NCI-H1930 (cell line): ENCODE data around the gene ADCY7.
"Not testable (repeated sequence)": the region's sequence is repeated elsewhere in the genome, so short reads cannot be mapped to it uniquely, and the experiment has no call there.

Experiments
- DNase-seq, 2 experiments: peaks; one replicate each; lab custom pipeline; 2025; lab: John Stamatoyannopoulos, UW

Gene ADCY7

DNA sequence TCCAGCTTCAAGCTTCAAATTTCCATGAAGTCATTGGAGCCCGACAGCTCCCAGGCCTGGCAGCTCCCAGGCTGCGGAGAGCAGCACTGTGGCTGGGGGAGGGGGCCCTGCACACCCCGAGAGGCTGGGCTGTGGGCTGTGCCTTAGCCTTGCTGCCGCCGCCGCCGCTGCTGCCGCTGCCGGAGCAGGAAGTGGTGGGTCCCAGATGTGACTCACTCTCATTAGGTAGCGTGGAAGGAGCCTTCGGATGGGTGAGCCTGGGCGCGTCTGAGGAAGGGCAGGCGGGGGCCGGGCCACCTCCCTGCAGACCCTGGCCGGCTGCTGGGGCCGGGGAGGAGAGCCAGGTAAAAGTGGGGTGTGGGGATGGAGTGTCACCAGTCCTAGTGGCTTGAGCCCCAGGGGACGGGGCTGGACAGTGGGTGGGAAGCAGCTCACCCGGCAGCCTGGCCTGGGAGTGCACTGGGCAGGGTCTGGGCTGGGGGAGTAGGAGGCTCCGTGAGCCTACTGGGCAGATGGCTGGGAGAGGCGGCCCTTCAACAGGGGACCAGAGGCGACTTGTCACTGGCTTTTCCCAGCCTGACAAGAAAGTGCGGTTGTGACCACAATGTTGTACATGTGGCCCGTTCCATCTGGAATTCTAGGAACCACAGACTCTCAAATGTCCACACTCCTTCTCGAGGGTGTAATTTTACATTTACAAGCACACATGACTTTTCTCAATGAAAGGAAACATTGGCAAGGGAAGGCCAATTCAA lies at the start of gene ADCY7:
Gene ADCY7 (plus strand): TSS at position 215 of the 755 bp plus-strand sequence. CDS start 21,629 bp downstream, outside the sequence.
- DNase-seq = no peak

DNA sequence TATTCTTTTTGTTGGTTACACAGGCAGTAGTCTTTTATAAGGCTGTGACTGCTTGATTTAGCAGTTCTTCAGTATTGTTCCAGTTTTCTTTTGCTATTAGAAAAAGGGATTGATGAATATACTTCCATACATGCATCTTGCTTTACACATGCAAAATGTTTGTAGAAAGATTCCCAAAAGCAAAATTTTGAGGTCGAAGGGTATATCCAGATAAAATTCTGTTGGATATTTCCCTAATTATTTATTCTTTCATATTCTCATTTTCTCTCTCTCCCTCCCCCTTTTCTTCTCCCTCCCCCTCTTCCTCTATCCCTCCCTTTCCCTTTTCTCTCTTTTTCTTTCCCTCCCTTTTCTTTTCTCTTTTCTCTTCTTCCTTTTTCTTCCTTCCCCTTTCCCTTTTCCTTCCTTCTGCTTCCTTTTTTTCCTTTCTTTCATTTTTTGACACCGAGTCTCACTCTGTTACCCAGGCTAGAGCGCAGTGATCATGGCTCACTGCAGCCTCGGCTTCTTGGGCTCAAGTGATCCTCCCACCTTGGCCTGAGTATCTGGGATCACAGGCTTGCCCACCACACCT lies 46.9 kb upstream of the ADCY7 start:
- no peak for DNase-seq

DNA sequence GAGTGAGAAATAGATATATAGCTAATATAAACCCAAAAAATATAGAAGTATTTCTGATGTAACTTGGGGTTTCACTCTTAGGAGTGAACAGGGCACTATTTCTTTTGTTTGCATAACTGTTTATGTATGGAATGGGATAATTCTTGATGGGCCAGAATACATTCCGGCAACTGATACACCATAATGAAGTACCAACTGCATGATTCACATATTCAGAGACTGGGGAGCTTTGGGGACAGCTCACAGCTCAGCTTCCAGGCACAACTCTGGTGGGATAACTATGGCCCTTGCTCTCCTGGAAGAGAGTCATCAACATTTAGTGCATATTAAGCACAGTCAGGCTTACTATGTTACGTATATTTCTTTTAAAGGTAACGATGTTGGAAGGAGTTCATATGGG lies 42.1 kb upstream of the ADCY7 start:
- no peak for DNase-seq

DNA sequence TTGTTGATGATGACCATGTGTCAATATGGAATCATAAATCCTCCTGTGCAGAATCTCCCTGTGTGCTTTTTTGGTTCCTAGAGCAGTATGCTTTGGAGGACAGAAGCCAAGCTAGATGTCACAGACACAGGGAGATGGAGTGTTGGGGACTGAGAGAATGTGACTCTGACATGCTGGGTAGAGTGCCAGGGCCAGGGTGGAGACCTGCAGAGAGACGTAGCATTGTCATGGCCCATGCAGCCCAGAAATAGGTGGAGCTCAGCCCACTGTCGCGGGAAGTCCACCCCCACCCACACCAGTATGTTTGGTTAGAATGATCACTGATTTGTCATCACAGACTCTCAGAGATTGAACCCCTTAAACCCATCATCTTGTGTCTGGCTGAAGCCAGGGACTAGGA lies 39.2 kb upstream of the ADCY7 start:
- no peak for DNase-seq

DNA sequence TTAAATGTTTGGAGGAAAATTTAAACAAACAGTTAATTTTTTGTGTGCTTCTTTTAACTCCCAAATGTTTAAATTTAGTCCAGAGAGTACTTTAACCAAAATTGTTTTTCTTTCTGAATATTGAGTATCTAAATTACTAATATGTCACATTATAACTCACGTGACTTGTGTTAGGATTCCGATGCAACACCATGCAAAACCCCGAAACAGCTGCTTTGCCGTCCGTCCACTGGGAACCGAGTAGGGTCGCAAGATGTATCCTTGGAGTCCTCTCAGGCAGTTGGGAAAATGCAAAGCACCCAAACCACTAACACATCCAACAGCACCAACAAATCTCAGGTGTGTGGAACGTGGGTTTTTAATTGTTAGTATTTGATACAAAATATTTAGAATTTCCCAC lies 38.7 kb upstream of the ADCY7 start:
- DNase-seq = no peak

DNA sequence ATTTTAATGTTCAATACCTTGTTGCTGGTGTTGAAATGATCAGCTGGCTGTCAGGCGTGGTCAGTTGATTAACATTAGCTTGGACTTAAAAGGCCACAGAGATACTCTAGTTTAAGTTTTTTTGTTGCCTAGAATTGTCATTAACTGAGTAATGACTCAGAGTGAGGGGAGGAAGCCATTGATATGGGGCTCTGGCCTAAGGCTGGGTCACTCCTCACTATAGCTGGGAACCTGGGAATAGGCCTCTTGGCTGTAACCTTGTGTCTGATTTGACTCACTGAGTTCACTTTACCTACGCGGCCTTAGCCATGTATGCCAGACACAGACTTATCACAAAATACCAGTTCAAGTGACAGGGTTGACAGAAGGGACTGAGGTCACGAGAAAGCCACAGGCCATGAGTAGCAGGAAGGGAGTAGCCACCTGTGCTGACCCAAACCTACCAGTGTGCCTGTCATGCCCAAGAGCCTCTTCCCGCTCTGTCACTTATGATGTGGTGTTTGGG lies 37.9 kb upstream of the ADCY7 start:
- DNase-seq = no peak

DNA sequence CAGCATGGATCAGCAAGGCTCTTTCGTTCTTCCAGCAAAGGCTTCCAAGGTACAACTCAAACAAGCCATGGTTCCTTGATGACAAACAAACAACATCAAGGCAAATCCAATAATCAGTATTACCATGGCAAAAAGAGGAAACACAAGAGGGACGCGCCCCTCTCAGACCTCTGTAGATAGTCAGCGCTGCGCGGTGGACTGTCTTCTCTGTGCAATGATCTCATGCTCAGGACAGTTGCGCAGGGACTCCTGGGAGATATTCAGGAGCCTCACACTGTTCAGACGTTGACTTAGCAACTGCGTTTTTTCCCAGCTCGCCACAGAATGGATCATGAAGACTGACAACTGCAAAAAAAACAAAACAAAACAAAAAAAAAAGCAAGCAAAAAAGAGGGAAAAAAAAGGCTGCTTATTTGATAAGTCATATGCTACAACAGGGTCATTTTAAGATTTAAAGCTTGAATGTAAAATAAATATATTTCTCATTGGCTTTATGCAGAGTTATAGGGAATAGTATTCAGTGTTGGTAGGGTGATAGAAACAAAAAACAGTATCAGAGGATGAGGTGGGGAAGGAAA lies 37.1 kb upstream of the ADCY7 start:
- no peak for DNase-seq

DNA sequence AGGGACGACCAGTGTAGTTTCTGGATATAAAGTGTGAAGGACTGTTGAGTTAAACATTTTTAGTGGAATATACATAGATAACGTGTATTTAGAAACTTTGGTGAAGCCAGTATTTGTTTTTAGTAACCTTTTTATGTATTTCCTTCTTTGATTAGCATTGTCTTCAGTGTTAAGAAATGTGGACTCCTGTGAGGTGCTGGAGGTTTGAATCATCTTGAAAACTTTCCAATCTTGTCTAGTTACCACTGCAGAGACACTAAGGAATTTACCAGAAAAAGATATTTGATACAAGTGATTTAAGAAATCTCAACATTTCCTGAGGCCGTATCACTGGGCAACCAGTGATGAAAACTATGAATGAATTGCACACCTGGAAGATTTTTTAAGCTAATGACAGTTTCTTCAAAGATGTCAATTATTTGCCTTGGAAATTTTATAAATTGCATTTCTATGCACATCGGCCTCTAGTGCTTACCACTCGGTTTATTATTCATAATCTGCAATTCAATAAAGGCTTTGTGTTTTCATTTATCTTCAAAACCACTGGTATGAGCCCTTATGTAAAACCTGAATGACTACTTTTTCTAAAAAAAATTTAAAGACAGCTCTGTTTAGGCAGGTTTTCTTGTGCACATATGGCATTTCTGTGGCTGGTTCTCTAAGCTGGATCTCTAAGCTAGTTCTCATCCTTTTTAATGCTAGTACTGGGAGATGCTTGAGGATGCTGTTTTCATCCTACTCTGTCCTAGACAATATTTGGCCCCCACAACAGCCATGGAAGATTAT lies 31.4 kb upstream of the ADCY7 start:
- no peak for DNase-seq

DNA sequence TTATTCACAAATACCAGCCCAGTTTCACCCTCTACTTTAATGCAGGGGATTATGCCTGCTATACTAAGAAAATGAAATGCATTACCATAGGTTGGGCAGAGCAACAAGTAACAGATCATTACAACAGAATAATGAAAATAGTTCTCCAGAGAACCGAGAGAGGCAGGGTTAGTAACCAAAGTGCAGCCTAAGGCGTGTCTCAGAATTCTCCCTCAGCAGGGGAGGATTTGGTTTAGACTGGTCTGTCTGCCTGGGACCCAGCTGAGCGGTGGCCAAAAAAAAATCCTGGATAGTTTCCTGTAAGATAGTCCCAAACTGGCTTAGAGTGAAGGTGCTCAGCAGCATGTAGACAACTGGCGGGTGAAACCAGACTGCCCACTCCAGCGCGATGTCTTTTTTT lies 30.8 kb upstream of the ADCY7 start:
- no peak for DNase-seq

DNA sequence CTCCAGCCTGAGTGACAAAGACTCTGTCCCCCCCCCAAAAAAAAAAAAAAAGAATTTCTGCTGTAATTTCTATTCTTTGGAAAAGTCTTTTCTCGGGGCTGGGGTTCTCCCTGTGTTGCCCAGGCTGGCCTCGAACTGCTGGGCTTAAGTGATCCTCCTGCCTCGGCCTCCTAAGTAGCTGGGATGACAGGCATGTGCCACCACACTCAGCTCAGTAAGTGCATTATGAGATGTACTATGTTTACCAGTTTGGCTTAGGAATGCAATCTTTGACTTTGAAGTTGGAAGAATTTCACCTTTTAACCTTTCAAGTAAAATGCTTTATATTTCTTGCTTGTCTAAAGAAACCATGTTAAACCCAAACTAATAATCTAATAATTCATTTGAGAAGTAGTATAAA lies 28.0 kb upstream of the ADCY7 start:
- no peak for DNase-seq

DNA sequence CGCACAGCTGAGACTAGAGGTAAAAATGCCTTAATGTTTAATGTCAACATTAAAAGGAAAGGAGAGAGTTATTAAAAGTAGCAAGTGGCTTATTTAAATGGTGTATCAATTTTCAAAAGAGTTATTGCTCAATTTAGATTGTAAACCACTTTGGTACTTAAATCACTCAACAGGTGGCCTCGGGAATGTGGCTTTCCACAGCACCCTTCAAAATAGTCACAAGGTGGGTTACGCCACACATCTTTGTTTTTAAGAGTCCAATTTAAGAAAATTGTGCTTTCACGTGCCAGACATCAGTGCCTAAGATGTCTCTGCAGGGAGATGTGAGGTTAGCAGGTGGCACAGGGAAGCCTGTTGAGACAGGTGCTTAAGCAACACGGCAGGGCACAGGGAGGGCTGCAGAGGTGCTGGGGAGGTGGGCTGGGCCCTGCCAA lies 27.5 kb upstream of the ADCY7 start:
- no peak for DNase-seq

DNA sequence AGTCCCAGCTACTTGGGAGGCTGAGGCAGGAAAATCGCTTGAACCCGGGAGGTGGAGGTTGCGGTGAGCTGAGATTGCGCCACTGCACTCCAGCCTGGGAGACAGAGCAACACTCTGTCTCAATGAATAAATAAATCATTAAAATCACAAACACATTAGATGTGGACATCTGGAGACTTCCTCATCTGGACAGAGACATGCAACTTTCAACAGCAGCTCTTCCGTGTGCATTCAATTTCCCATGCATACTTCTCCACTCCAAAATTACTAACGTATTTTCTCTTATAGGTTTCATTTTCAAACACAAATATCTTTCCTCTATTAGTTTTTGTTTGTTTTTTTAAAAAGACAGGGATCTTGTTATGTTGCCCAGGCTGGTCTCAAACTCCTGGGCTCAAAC lies 23.3 kb upstream of the ADCY7 start:
- DNase-seq = not testable (repeated sequence)

DNA sequence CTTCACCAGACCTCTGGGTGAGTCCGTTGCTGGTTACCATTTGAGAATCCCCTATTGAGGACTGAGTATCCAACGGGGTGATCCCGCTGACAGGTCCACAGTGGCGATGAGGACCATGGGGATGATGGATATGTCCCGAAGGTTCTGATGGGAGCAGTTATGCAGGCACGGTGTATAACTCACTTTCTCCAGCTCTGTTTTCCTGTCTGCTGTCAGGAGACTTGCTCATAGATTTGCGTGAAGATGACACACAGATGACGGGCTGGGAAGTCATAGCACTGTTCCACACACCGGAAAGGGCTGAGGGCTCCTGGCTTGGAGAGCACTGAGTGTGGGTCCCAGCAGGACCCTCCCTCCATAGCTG lies 22.2 kb upstream of the ADCY7 start:
- DNase-seq = no peak

DNA sequence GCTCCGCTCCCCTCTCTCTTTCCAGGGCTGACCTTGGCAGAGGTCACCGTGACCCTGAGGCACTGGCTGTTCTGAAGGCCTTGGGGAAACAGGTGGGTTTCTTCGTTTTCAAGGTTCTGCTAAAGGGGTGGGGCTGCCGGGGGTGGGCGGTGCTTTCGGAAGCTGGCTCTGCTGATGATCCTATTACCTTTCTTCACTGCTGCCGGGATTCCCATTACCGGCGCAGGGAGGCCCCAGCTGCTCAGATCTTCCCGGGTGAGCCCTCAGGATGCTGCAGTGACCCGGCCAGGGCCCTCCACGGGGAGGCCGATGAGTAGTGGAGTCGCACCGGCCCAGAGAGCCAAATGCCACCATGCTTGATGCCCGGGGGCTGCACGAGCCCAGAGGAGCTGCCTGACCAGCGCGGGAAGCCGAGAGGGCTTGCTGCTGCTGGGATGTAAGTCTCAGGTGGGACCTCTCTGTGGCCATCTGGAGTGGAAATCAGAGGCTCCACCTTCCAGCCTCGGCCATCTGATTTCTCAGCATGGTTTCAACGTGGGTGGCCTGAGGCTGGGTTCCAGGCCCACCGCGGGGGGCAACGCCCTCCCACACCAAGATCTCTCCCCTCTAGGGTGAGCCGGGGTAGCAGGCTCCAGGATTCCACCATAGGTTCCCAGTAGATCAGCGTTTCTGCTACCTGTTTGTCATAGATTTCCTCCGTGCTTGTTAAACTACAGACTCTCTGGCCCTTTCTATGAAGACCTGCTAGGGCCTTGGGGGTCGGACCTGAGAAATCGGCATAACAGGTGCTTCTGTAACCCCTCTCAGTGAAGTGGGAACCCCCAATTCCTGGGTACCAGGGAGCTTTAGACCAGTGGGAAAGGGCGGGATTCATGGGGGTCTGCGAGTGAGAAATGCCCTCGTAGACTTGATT lies 21.6 kb upstream of the ADCY7 start:
- no peak for DNase-seq

DNA sequence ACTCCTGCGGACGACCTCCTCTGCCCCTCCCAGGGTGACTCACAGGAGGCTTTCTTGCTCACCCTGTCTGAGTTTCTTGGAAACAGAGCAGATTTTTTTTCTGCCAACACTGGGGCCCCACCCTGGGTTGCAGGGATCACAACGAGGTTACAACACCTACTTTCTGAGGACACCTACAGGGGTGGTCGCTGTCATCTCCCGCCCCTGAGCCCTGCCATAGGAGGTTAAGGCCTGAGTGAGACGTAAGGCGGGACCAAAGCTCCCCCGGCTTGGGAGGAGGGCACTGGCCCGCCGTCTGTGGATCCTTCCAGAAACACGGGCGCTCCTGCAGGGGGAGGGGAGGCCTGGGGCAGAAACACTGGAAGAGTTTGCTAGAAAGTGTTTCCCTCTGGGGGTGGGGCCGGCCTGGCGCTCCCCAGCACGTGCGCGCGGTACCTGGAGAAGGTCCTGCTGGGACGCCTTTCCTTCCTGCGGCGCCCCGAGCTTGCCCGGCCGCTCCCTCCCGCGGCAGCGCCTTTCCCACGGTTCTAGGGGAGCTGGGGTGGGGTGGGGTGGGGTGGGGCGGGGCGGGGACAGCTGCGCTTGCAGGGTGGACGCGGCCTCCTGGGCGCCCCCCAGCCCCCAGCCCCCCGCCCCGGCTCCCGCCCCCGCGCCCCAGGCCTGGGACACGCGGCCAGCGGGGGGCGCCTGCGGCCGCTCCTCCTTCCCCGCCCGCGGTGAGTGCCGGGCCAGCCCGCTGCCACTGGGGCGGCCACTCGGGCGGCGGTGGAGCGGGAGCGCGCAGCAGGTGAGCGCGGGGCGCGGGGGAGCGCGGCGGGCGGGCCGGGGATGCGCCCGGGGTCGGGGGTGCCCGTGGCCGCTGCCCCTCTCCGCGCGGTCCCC lies 20.7 kb upstream of the ADCY7 start:
- DNase-seq = peak in 1 of 2 experiments; percentile 16

DNA sequence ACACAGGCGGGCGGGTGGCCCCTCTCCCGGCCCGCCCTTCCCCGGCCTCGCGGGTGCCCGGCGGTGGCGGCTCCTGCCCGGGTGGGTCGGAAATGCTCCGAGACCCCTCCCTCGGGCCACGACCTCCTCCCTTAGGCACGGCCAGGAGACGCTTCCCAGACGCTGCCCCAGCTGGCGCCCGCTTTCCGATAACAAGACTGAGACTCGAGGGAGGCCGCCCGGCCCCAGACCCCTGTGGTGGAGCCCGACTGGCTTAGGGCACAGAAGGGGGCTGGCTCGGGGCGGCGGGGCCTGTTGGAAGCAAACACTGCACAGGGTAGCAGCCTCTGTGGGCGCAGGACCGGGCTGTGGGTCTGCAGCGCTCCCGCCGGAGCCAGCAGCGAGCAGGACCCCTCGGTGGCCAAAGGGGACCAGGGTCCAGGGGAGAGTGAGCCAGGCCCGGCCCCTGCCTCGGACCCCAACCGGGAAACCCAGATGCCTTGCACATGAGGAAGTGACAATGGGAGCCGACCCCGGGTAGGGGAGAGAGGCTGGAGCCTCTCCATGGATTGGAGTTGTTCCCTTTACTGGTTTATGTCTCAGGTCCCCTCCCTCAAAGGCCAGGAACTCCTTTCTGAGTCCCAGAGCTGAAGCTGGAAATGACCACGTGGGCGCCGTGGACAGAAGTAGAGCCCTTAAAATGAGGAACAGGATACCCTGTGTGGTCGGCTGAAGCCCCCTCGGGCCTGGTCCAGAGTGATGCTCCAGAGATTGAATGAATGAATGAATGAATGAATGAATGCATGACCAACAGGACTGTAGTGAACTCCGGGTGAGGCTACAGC lies 19.8 kb upstream of the ADCY7 start:
- no peak for DNase-seq

DNA sequence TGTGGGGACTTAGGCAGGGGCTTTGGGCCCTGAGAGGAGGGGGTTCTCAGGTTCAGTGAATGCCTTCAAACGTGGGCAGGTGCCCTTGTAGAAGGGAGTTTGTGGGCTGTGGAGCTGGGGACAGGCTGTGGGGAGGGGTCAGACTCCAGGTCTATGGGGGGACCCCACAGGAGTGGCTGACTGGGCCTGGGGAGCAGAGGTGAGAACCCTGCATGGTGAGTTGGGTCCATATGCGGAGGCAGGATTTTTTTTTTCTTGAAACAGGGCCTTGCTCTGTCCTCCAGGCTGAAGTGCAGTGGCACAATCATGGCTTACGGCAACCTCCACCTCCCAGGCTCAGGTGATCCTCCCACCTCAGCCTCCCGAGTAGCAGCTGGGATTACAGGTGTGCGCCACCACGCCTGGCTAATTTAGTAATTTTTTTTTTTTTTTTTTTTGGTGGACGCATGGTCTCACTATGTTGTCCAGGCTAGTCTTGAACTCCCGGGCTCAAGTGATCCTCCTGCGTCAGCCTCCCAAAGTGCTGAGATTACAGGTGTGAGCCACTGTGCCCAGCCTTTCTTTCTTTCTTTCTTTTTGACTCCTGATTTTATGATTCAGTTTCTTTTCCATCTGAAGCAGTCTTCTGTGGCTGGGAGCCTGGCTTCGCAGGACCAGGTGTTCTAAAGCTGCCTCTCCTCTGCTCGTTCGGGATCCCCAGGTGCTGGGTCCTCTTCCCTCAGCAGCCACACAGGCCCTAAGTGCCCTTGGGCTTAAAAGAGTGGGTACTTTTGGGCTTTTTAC lies 19.0 kb upstream of the ADCY7 start:
- no peak for DNase-seq

DNA sequence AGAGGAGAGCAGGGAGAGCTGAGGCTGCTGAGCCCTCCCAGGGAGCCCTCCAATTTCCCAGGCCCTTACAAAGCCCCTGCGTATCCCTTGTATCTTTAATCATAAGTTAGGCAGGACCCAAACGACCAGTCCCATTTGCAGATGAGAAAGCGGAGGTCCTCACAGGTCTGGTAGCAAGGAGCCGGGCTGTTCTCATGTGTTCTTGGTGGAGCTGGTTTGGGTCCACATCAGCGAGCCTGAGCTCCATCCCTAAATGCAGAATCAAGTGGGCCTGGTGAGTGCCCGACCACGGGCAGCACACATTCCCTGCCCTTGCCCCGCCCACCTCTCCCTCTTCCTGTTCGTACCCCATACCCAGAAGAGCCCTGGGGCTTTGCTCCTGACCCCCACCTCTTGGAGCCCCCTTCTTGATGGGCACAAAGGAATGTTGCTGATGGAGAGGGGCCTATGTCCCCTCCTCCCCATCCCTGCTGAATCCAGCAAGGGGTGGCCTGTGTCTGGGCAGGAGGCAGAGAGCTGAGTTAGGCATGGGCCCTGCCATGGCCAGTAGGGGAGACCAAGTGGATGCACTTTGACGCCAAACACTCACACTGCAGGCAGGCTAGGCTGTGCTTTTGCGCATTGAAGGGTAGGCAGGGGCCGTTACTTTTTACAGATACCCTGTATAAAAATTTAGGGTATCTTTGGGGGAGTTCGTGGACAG lies 18.3 kb upstream of the ADCY7 start:
- no peak for DNase-seq
